ENCODE data around the gene DEFB125.

Gene DEFB125, protein sequence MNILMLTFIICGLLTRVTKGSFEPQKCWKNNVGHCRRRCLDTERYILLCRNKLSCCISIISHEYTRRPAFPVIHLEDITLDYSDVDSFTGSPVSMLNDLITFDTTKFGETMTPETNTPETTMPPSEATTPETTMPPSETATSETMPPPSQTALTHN

DNA sequence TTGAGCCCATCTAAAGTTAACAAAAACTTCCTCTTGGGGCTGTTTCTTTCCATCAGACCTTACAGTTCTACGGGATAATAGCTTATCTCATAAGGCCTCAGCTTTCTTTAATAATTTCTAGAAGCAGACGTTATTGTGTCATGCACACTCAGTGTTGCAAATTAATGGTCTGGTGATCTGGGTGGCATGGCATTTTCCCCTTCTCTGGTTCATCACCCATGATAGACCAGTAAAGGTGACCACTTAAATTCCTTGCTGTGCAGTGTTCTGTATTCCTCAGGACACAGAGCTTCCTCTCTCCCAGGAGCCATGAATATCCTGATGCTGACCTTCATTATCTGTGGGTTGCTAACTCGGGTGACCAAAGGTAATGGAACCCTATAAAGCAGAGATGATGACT, at the start of gene DEFB125:
DEFB125 (plus strand) TSS at position 272 of the 400 bp plus-strand sequence; CDS start at position 310, 38 bp downstream.
- peaks cover 0 to 6% of the 10 kb centered on the region in 2 donors for H3K9me3 ChIP-seq (ENCODE audit: control insufficient read depth in 2 of 2, low read length in 2 of 2)
- no peaks in the 10 kb centered on the region for H3K36me3 ChIP-seq (ENCODE audit: control insufficient read depth in 2 of 2, insufficient read depth in 2 of 2, low read length in 2 of 2)
- no peak within 1 kb of the TSS for H3K4me3 ChIP-seq (ENCODE audit: low read length in 2 of 2)
- no peak within 1 kb of the TSS for H3K27ac ChIP-seq (ENCODE audit: low read length)
- H3K4me1 ChIP-seq (ENCODE audit: control insufficient read depth, insufficient read depth, low read length) = no peaks in the 10 kb centered on the region
- H3K27me3 ChIP-seq (ENCODE audit: control insufficient read depth in 1 of 2, insufficient read depth in 2 of 2, low read length in 2 of 2) = peaks cover 3 to 6% of the 10 kb centered on the region in 2 donors
- no peak within 1 kb of the TSS for H3K9ac ChIP-seq (ENCODE audit: low read length in 2 of 2)

DNA sequence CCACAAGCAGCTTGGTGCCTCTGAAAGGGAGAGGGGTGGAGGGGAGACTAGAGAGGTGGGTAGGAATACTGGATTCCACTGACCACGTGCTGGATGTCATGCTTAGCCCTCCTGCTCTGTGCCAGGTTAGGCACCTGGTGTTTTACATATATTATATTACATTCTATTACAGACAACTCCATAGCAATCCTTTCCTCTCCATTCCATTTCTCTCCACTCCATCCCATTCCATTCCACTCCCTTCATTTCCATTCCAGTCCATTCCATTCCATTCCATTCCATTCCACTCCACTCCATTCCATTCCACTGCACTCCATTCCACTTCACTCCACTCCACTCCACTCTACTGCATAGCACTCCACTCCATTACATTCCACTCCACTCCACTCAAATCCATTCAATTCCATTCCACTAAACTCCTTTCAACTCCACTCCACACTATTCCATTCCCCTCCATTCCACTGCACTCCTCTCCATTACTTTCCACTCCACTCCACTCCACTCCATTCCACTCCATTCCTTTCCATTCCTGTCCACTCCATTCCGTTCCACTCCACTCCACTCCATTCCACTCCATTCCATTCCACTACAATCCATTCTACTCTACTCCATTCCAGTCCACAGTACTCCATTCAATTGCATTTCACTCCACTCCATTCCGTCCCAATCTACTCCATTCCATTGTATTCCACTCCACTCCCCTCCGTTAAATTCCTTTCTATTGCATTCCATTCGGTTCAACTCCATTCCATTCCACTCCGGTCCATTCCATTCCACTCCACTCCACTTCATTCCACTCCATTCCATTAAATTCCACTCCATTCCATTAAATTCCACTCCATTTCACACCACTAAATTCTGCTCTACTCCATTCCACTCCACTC, 27.2 kb upstream of the DEFB125 start:
- no peak overlapping the region for H3K9ac ChIP-seq (ENCODE audit: low read length in 2 of 2)
- peaks cover 7 to 24% of the 10 kb centered on the region in 2 donors for H3K9me3 ChIP-seq (ENCODE audit: control insufficient read depth in 2 of 2, low read length in 2 of 2)
- no peak overlapping the region for H3K27ac ChIP-seq (ENCODE audit: low read length)
- H3K27me3 ChIP-seq (ENCODE audit: control insufficient read depth in 1 of 2, insufficient read depth in 2 of 2, low read length in 2 of 2) = peaks cover 0 to 3% of the 10 kb centered on the region in 2 donors
- H3K36me3 ChIP-seq (ENCODE audit: control insufficient read depth in 2 of 2, insufficient read depth in 2 of 2, low read length in 2 of 2) = no peaks in the 10 kb centered on the region
- H3K4me3 ChIP-seq (ENCODE audit: low read length in 2 of 2) = no peak overlapping the region
- no peaks in the 10 kb centered on the region for H3K4me1 ChIP-seq (ENCODE audit: control insufficient read depth, insufficient read depth, low read length)

DNA sequence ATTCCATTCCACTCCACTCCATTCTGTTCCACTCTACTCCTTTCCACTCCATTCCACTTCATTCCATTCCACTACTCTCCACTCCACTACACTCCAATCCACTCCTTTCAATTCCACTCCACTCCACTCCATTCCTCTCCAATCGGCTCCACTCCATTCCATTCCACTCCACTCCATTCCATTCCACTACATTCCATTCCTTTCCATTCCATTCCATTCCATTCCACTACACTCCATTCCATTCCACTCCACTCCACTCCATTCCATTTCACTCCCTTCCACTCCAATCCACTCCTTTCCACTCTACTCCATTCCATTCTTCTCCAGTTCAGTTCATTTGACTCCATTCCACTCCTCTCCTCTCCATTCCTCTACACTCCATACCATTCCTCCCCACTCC, 26.2 kb upstream of the DEFB125 start:
- H3K4me1 ChIP-seq (ENCODE audit: control insufficient read depth, insufficient read depth, low read length) = no peaks in the 10 kb centered on the region
- H3K27me3 ChIP-seq (ENCODE audit: control insufficient read depth in 1 of 2, insufficient read depth in 2 of 2, low read length in 2 of 2) = peaks cover 0 to 4% of the 10 kb centered on the region in 2 donors
- no peaks in the 10 kb centered on the region for H3K36me3 ChIP-seq (ENCODE audit: control insufficient read depth in 2 of 2, insufficient read depth in 2 of 2, low read length in 2 of 2)
- no peak overlapping the region for H3K9ac ChIP-seq (ENCODE audit: low read length in 2 of 2)
- no peak overlapping the region for H3K27ac ChIP-seq (ENCODE audit: low read length)
- no peak overlapping the region for H3K4me3 ChIP-seq (ENCODE audit: low read length in 2 of 2)
- H3K9me3 ChIP-seq (ENCODE audit: control insufficient read depth in 2 of 2, low read length in 2 of 2) = peaks cover 7 to 28% of the 10 kb centered on the region in 2 donors

DNA sequence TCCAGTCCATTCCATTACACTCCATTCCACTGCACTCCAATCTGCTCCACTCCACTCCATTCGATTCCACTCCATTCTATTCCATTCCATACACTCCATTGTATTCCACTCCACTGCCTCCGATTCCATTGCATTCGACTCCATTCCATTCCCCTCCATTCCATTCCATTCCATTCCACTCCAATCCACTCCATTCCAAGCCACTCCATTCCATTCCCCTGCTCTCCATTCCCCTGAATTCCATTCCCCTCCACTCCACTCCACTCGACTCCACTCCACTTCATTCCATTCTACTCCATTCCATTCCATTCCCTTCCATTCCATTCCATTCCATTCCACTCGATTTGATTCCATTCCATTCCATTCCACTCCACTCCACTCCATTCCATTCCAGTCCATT, 25.7 kb upstream of the DEFB125 start:
- Histone ChIP-seq H3K36me3 (ENCODE audit: control insufficient read depth in 2 of 2, insufficient read depth in 2 of 2, low read length in 2 of 2) (no peaks in the 10 kb centered on the region), H3K4me3 (ENCODE audit: low read length in 2 of 2) (no peak overlapping the region), H3K4me1 (ENCODE audit: control insufficient read depth, insufficient read depth, low read length) (no peaks in the 10 kb centered on the region), H3K27ac (ENCODE audit: low read length) (no peak overlapping the region), H3K9me3 (ENCODE audit: control insufficient read depth in 2 of 2, low read length in 2 of 2) (peaks cover 7 to 28% of the 10 kb centered on the region in 2 donors), H3K27me3 (ENCODE audit: control insufficient read depth in 1 of 2, insufficient read depth in 2 of 2, low read length in 2 of 2) (peaks cover 0 to 7% of the 10 kb centered on the region in 2 donors), H3K9ac (ENCODE audit: low read length in 2 of 2) (no peak overlapping the region)

DNA sequence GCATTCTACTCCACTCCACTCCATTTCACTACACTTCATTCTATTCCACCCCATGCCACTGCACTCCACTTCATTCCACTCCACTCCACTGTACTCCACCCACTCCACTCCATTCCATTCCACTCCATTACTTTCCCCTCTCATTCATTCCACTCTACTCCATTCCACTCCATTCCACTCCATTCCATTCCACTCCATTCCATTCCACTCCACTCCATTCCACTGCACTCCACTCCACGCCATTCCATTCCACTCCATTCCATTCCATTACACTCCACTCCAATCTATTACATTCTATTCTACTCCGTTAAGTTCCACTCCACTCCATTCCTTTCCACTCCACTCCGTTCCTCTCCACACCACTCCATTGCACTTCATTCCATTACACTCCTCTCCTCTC, 25.0 kb upstream of the DEFB125 start:
- Histone ChIP-seq H3K9me3 (ENCODE audit: control insufficient read depth in 2 of 2, low read length in 2 of 2) (peaks cover 7 to 28% of the 10 kb centered on the region in 2 donors), H3K36me3 (ENCODE audit: control insufficient read depth in 2 of 2, insufficient read depth in 2 of 2, low read length in 2 of 2) (no peaks in the 10 kb centered on the region), H3K4me3 (ENCODE audit: low read length in 2 of 2) (no peak overlapping the region), H3K9ac (ENCODE audit: low read length in 2 of 2) (no peak overlapping the region), H3K4me1 (ENCODE audit: control insufficient read depth, insufficient read depth, low read length) (no peaks in the 10 kb centered on the region), H3K27ac (ENCODE audit: low read length) (no peak overlapping the region), H3K27me3 (ENCODE audit: control insufficient read depth in 1 of 2, insufficient read depth in 2 of 2, low read length in 2 of 2) (peaks cover 0 to 12% of the 10 kb centered on the region in 2 donors)

DNA sequence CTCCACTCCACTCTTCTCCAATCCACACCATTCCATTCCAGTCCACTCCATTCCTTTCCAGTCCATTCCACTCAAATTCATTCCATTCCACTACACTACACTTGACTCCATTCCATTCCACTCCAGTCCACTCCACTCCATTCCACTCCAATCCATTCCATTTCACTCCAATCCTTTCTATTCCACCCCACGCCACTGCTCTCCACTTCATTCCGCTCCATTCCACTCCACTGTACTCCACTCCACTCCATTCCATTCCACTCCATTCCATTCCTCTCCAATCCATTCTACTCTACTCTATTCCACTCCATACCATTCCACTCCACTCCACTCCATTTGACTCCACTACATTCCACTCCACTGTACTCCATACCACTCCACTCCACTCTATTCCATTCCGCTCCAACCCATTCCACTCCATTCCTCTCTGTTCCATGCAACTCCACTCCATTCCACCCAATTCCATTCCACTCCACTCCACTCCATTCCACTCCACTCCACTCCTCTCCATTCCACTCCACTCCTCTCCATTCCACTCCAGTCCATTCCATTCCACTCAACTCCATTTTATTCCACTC, 23.4 kb upstream of the DEFB125 start:
- peaks cover 4 to 12% of the 10 kb centered on the region in 2 donors for H3K27me3 ChIP-seq (ENCODE audit: control insufficient read depth in 1 of 2, insufficient read depth in 2 of 2, low read length in 2 of 2)
- no peaks in the 10 kb centered on the region for H3K4me1 ChIP-seq (ENCODE audit: control insufficient read depth, insufficient read depth, low read length)
- H3K27ac ChIP-seq (ENCODE audit: low read length) = no peak overlapping the region
- no peak overlapping the region for H3K4me3 ChIP-seq (ENCODE audit: low read length in 2 of 2)
- no peak overlapping the region for H3K9ac ChIP-seq (ENCODE audit: low read length in 2 of 2)
- peaks cover 7 to 28% of the 10 kb centered on the region in 2 donors for H3K9me3 ChIP-seq (ENCODE audit: control insufficient read depth in 2 of 2, low read length in 2 of 2)
- H3K36me3 ChIP-seq (ENCODE audit: control insufficient read depth in 2 of 2, insufficient read depth in 2 of 2, low read length in 2 of 2) = no peaks in the 10 kb centered on the region

DNA sequence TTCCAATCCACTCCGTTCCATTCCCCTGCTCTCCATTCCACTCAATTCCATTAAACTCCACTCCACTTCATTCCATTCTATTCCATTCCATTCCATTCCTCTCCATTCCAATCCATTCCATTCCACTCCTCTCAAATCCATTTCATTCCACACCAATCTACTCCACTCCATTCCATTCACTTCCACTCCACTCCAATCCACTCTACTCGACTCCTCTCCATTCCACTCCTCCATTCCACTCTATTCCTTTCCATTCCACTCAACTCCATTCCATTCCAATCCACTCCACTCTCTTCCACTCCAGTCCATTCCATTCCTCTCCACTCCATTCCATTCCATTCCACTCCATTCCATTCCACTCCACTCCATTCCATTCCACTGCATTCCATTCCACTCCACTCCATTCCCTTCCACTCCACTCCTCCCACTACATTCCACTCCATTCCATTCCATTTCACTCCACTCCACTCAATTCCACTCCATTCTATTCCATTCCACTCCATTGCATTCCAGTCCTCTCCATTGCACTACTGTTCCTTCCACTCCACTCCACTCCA, 22.6 kb upstream of the DEFB125 start:
- Histone ChIP-seq H3K4me1 (ENCODE audit: control insufficient read depth, insufficient read depth, low read length) (no peaks in the 10 kb centered on the region), H3K4me3 (ENCODE audit: low read length in 2 of 2) (no peak overlapping the region), H3K27me3 (ENCODE audit: control insufficient read depth in 1 of 2, insufficient read depth in 2 of 2, low read length in 2 of 2) (peaks cover 7 to 12% of the 10 kb centered on the region in 2 donors), H3K9me3 (ENCODE audit: control insufficient read depth in 2 of 2, low read length in 2 of 2) (peaks cover 7 to 28% of the 10 kb centered on the region in 2 donors), H3K9ac (ENCODE audit: low read length in 2 of 2) (no peak overlapping the region), H3K27ac (ENCODE audit: low read length) (no peak overlapping the region), H3K36me3 (ENCODE audit: control insufficient read depth in 2 of 2, insufficient read depth in 2 of 2, low read length in 2 of 2) (no peaks in the 10 kb centered on the region)

DNA sequence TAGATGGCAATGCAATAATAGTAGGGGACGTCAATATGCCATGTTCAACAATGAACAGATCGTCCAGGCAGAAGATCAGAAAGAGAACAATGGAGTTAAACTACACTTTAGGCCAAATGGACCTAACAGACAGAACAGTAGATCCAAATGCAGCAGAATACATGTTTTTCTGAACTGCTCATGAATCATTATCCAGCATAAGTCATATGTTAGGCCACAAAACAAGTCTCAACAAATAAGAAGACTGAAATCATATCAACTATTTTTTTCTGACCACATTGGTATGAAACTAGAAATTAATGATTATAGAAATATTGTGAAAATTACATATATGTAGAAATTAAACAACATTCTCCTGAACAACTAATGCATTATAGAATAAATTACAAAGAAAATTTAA, 10.2 kb upstream of the DEFB125 start:
- Histone ChIP-seq H3K27ac (ENCODE audit: low read length) (no peak overlapping the region), H3K27me3 (ENCODE audit: control insufficient read depth in 1 of 2, insufficient read depth in 2 of 2, low read length in 2 of 2) (no peaks in the 10 kb centered on the region), H3K4me1 (ENCODE audit: control insufficient read depth, insufficient read depth, low read length) (no peaks in the 10 kb centered on the region), H3K9ac (ENCODE audit: low read length in 2 of 2) (no peak overlapping the region), H3K9me3 (ENCODE audit: control insufficient read depth in 2 of 2, low read length in 2 of 2) (peaks cover 5 to 9% of the 10 kb centered on the region in 2 donors), H3K4me3 (ENCODE audit: low read length in 2 of 2) (no peak overlapping the region), H3K36me3 (ENCODE audit: control insufficient read depth in 2 of 2, insufficient read depth in 2 of 2, low read length in 2 of 2) (no peaks in the 10 kb centered on the region)

DNA sequence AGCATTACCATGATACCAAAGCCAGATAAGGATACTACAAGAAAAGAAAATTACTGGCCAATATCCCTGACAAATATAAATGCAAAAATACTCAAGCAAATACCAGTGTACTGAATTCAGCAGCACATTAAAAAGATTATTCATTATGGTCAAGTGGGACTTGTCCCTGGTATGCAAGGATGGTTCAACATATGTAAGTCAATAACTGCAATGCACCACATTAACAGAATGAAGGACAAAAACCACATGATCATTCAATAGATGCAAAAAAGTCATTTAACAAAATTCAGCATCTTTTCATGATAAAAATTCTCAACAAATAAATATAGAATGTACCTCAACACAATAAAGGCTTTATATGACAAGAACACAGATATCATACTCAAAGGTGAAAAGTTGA, 9.1 kb upstream of the DEFB125 start:
- Histone ChIP-seq H3K27ac (ENCODE audit: low read length) (no peak overlapping the region), H3K4me3 (ENCODE audit: low read length in 2 of 2) (no peak overlapping the region), H3K27me3 (ENCODE audit: control insufficient read depth in 1 of 2, insufficient read depth in 2 of 2, low read length in 2 of 2) (no peaks in the 10 kb centered on the region), H3K36me3 (ENCODE audit: control insufficient read depth in 2 of 2, insufficient read depth in 2 of 2, low read length in 2 of 2) (no peaks in the 10 kb centered on the region), H3K4me1 (ENCODE audit: control insufficient read depth, insufficient read depth, low read length) (no peaks in the 10 kb centered on the region), H3K9me3 (ENCODE audit: control insufficient read depth in 2 of 2, low read length in 2 of 2) (peaks cover 5 to 9% of the 10 kb centered on the region in 2 donors), H3K9ac (ENCODE audit: low read length in 2 of 2) (no peak overlapping the region)

DNA sequence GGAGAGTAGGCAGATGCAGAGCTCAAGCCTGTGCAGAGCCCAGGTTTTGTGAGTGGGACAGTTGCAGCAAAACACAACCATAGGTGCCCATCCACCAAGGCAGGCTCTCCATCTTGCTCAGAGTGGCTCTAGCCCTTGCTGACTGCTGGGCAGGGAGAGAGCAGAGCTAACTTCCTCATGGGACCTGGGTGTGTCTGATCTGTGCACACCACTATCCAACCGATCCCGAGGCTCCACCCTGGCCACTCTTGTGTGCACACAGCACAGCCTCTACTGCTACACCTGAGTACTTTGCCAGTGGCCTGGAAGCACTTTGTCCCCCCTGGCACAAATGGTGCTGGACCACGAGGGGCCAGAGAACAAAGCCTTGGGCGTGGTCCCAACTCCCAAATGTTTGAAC, 7.9 kb upstream of the DEFB125 start:
- Histone ChIP-seq H3K4me1 (ENCODE audit: control insufficient read depth, insufficient read depth, low read length) (no peaks in the 10 kb centered on the region), H3K36me3 (ENCODE audit: control insufficient read depth in 2 of 2, insufficient read depth in 2 of 2, low read length in 2 of 2) (no peaks in the 10 kb centered on the region), H3K27me3 (ENCODE audit: control insufficient read depth in 1 of 2, insufficient read depth in 2 of 2, low read length in 2 of 2) (peaks cover 0 to 3% of the 10 kb centered on the region in 2 donors), H3K27ac (ENCODE audit: low read length) (no peak overlapping the region), H3K4me3 (ENCODE audit: low read length in 2 of 2) (no peak overlapping the region), H3K9ac (ENCODE audit: low read length in 2 of 2) (no peak overlapping the region), H3K9me3 (ENCODE audit: control insufficient read depth in 2 of 2, low read length in 2 of 2) (peaks cover 4 to 6% of the 10 kb centered on the region in 2 donors)
